SK-N-SH (cell line): ENCODE measurements around the gene KLHL5.

Experiments
- EP300 ChIP-seq, 2 experiments: IDR thresholded peaks; 2 replicates each; pipeline versions ENCODE4 v1.4.0 to v1.6.1; 2012; ENCODE audit warnings: borderline replicate concordance in 1 of 2, low read depth in 1 of 2, low read length in 1 of 2
- GATA2 ChIP-seq: sonication (generic); formaldehyde crosslinking; IDR thresholded peaks from 2 replicates; pipeline ENCODE4 v1.5.0; 2020; ENCODE audit warnings: mild to moderate bottlenecking, missing genetic modification reagents
- MXI1 ChIP-seq: IDR thresholded peaks from 2 replicates; pipeline ENCODE4 v1.6.1; 2012; ENCODE audit warnings: mild to moderate bottlenecking, low read depth, low read length, improper control_type of control experiment
- REST ChIP-seq: IDR thresholded peaks from 2 replicates; pipeline ENCODE4 v1.6.1; 2012; ENCODE audit warnings: mild to moderate bottlenecking, low read depth, low read length, moderate library complexity
- TAF1 ChIP-seq: IDR thresholded peaks from 2 replicates; pipeline ENCODE4 v1.6.1; 2012; ENCODE audit warnings: low read depth, mild to moderate bottlenecking, low read length, moderate library complexity, borderline replicate concordance
- TEAD4 ChIP-seq: IDR thresholded peaks from 2 replicates; pipeline ENCODE4 v1.4.0; 2012; ENCODE audit warnings: mild to moderate bottlenecking, borderline replicate concordance; ENCODE audit not compliant: insufficient read depth
- USF2 ChIP-seq: fragments of 150-350 bp; IDR thresholded peaks from 2 replicates; pipeline ENCODE4 v1.6.1; 2017; ENCODE audit warnings: antibody characterized with exemption, low read length, low read depth, borderline replicate concordance
- TF ChIP-seq, protein P1 (sequence below): fragments of 200-600 bp; sonication (generic); IDR thresholded peaks from 2 replicates; pipeline ENCODE4 v1.6.1; 2017; ENCODE audit warnings: antibody characterized with exemption, mild to moderate bottlenecking, moderate library complexity
- TF ChIP-seq, protein P2 (sequence below): IDR thresholded peaks from 2 replicates; pipeline ENCODE4; 2012

DNA sequence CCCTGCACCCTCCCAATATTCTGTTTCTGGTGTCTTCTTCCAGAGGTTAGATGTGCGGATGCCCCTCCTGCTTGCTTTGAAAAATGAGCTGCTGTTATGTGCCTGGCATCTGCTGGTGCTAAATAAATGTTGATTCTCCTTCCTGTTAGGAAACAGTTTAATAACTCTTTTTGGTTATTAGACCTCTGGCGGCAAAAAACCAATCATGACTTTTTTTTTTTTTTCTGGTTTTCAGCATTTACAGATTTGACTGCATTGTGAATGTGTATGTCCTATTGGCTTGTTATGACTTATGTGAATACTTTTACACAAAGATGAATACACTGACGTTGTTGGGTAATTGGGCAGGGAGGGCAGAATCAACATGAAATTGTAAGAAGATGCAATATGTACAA lies 16.2 kb upstream of the KLHL5 start:
- TF ChIP-seq USF2 (no peak), TEAD4 (no peak), REST (no peak), MXI1 (no peak), EP300 (IDR thresholded peaks at IDR 0.05; ENCODE audit: borderline replicate concordance in 1 of 2, low read depth in 1 of 2, low read length in 1 of 2) (no peak), TAF1 (no peak), GATA2 (CRISPR knock-in tag) (no peak)
- TF ChIP-seq, protein P1, sequence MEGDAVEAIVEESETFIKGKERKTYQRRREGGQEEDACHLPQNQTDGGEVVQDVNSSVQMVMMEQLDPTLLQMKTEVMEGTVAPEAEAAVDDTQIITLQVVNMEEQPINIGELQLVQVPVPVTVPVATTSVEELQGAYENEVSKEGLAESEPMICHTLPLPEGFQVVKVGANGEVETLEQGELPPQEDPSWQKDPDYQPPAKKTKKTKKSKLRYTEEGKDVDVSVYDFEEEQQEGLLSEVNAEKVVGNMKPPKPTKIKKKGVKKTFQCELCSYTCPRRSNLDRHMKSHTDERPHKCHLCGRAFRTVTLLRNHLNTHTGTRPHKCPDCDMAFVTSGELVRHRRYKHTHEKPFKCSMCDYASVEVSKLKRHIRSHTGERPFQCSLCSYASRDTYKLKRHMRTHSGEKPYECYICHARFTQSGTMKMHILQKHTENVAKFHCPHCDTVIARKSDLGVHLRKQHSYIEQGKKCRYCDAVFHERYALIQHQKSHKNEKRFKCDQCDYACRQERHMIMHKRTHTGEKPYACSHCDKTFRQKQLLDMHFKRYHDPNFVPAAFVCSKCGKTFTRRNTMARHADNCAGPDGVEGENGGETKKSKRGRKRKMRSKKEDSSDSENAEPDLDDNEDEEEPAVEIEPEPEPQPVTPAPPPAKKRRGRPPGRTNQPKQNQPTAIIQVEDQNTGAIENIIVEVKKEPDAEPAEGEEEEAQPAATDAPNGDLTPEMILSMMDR = no peak
- TF ChIP-seq, protein P2, sequence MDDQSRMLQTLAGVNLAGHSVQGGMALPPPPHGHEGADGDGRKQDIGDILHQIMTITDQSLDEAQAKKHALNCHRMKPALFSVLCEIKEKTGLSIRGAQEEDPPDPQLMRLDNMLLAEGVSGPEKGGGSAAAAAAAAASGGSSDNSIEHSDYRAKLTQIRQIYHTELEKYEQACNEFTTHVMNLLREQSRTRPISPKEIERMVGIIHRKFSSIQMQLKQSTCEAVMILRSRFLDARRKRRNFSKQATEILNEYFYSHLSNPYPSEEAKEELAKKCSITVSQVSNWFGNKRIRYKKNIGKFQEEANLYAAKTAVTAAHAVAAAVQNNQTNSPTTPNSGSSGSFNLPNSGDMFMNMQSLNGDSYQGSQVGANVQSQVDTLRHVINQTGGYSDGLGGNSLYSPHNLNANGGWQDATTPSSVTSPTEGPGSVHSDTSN = no peak
